Measurements from ENCODE around the gene KCNQ4.

KCNQ4 gene

DNA sequence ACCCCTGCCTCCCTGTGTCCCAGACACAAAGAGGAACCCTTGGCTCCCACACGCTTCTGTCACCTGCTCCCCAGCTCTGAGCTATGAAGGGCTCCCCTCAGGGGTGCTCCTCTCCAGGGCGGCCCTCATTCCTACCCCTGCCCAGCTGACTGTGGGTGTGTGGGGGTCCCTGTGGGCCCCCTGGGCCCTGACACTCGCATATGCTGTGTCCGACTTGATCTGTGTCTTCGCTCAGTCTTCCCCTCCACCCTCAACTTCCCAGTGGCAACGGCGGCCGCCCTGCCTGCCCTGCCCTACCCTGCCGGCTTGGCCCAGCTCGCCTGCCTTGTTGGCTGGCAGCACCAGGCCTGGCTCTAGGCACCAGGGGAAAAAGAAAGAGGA, 1.2 kb downstream of the KCNQ4 start:
- no peak for DNase-seq (ENCODE audit: low read depth)
- TF ChIP-seq, protein P1, sequence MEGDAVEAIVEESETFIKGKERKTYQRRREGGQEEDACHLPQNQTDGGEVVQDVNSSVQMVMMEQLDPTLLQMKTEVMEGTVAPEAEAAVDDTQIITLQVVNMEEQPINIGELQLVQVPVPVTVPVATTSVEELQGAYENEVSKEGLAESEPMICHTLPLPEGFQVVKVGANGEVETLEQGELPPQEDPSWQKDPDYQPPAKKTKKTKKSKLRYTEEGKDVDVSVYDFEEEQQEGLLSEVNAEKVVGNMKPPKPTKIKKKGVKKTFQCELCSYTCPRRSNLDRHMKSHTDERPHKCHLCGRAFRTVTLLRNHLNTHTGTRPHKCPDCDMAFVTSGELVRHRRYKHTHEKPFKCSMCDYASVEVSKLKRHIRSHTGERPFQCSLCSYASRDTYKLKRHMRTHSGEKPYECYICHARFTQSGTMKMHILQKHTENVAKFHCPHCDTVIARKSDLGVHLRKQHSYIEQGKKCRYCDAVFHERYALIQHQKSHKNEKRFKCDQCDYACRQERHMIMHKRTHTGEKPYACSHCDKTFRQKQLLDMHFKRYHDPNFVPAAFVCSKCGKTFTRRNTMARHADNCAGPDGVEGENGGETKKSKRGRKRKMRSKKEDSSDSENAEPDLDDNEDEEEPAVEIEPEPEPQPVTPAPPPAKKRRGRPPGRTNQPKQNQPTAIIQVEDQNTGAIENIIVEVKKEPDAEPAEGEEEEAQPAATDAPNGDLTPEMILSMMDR (IDR thresholded peaks at IDR 0.05; ENCODE audit: low read depth, low read length, missing control alignments) = no peak
- H3K4me3 ChIP-seq (ENCODE audit: low read depth, low read length) = no peak overlapping the region

DNA sequence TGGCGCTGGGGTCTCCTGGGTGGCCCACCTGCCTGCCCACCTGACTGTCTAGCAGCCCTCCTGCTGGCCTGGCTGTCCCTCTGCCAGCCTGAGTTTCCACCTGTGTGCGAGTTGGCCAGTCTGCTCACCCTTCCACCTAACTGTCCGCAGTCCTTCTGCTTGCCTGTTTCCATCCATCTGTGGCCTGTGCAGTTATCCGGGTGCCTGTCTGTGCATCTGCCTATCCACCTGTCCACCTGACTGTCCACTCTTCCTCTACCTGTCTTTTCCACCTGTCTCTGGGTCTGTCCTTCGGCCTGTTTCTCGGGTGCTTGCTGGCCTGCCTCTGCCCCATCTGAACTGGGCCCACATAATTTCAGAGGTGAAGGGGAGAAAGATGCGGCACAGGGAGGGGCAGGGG, 1.9 kb downstream of the KCNQ4 start:
- no peak for DNase-seq (ENCODE audit: low read depth)
- H3K4me3 ChIP-seq (ENCODE audit: low read depth, low read length) = no peak overlapping the region
- TF ChIP-seq, protein P1 (IDR thresholded peaks at IDR 0.05; ENCODE audit: low read depth, low read length, missing control alignments) = no peak

DNA sequence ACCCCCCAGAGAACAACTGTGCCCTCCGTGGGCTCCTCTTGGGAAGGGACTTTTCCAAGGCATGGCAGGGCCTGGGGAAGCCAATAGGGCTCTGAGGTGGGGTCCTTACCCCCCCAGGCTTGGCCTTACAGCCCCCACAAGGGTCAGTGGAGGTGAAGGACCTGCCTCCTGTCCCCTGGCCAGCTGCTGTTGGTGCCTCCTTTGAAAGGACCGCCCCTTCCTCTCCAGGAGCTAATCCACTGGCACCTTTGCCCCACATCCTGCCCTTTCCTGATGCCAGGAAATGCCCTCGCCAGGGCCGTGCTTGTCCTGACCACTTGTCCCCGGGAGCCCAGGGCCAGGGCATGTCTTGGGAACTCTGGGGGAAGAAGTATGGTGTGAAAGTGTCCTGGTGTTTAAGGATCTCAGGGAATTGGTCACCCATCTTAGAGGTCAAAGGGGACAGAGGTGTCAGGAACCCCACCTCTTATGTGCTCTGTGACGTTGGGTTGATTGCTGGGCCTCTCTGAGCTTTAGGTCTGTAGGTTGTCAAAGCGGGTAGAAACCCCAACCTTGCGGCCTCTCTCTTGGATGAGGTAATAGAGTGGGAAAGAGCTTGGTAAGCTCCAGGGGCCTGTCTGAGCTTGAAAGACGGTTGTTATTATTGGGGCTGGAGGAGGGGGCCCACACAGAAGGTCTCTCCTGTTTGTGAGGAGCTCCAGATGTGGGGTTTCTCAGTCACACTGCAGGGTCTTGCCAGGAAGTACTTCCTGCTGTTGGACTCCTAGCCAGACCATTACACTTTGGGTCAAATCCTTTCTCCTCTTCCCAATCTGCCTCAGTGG, 2.8 kb downstream of the KCNQ4 start:
- H3K4me3 ChIP-seq (ENCODE audit: low read depth, low read length) = no peak overlapping the region
- TF ChIP-seq, protein P1 (IDR thresholded peaks at IDR 0.05; ENCODE audit: low read depth, low read length, missing control alignments) = no peak
- no peak for DNase-seq (ENCODE audit: low read depth)

DNA sequence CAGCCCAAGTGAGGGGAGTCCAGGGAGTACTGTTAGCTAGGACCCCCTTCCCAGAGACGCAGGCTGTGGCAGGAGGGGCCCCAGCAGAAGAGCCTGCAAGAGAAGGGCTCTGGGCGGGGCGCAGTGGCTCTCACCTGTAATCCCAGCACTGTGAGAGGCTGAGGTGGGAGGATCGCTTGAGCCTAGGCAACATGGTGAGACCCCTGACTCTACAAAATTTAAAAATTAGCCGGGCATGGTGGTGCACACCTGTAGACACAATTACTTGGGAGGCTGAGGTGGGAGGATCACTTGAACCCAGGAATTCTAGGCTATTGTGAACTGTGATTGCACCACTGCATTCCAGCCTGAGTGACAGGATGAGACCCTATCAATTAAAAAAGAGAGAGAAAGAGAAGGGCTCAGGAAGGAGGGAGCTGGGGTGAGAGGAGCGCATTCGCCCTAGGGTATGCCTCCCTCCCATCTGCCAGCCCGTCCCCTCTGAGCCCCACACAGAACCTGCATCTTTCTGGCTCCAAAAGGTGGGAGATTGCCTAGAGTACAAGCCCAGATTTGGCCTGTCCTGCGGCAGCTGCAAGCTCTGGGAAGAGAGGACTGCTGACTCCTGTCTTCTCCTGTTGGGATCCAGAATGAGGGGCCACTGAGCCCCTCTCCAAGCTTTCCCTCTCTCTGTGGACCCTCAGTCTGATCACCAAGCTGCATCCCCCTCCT, 3.6 kb downstream of the KCNQ4 start:
- TF ChIP-seq, protein P1 (IDR thresholded peaks at IDR 0.05; ENCODE audit: low read depth, low read length, missing control alignments) = no peak
- no peak for DNase-seq (ENCODE audit: low read depth)
- H3K4me3 ChIP-seq (ENCODE audit: low read depth, low read length) = no peak overlapping the region

DNA sequence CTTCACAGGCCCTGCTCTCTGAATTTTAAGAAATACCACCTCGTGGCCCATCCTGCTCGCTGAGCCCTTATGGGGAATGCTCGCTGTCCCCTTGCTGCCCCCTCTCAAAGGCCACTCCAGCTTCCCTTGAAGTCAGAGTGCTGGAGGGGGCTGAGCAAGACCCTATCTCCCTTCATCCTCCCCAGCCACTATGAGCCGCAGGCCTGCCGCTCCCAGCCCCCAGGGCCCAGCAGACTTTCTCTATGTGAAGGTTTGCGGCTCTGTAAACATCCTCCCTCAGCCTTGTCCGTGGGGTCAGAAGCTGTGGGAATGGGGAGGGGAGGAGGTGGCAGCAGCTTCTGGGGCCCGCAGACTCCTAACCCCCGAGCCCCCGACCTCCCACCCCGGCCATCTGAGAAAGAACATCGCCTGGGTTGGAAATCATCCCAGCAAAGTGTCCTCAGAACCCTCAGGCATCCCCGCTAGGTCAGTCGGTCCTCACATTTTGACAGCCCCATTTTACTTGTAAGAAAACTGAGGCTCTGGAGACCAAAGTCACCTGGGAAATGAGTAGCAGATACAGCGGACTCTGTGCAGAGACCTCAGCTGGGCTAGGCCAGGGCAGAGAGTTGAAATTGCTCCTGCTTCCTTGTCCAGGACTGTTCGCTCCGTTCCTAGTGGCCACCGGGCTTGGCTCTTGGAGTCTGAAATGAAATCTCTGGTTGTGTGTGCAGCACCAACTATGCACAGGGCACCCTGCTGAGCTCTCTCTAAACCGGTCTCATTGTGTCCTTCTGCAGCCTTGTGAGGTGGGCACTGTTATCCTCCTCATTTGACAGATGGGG, 4.4 kb downstream of the KCNQ4 start:
- H3K4me3 ChIP-seq (ENCODE audit: low read depth, low read length) = no peak overlapping the region
- DNase-seq (ENCODE audit: low read depth) = no peak
- TF ChIP-seq, protein P1 (IDR thresholded peaks at IDR 0.05; ENCODE audit: low read depth, low read length, missing control alignments) = no peak

DNA sequence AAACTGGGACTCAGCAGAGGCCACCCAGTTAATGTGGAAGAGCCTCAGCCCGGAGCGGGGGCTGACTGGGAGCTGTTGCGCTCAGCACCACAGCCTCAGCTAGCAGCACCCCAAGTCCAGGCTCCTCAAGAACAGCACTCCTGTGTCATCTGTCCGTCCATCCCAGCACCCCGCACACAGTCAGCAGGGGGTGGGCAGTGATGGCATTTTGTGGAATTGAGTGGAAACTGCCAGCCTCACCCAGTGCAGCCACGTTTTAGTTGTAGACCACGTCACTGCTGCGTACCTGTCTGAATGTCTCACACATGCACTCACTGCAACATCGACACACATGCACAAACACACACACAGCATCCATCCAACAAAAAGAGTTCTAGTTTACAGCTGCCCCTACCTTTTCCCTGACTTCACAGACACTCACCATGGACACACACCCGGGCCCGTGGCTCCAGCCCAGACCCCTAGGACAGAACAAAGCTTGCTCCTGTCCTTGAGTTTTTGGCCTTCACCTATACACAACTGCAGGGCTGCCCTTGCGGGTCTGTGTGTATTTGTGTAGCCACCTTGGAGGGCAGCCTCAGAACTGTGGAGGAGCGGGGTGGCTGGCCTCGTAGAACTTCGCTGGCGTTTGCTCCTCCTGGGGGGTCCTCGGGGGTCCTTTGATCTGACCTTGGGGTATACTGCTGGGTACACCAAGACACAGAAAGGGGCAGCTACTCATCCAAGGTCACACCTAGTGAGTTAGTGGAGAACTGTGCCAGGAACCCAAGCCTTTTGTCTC, 5.2 kb downstream of the KCNQ4 start:
- no peak overlapping the region for H3K4me3 ChIP-seq (ENCODE audit: low read depth, low read length)
- TF ChIP-seq, protein P1 (IDR thresholded peaks at IDR 0.05; ENCODE audit: low read depth, low read length, missing control alignments) = no peak
- DNase-seq (ENCODE audit: low read depth) = no peak
